GM18873 (cell line): ENCODE data around the gene RSPRY1.

Source experiments
- ATAC-seq: cut with Tn5 transposase; IDR thresholded peaks from one replicate; pipeline ENCODE4 v1.9.1; 2021; ENCODE audit warnings: mild to moderate bottlenecking, moderate library complexity, moderate number of reproducible peaks; ENCODE audit not compliant: unreplicated experiment, low FRiP score

Gene RSPRY1

GRCh38 chr16:57185945-57186871 lies at the start of gene RSPRY1, which contains the start of gene PSME3IP1:
Gene RSPRY1, plus strand, starts transcription at chr16:57186329. Its CDS starts 18,330 bp downstream, at chr16:57204659.
Gene PSME3IP1, minus strand, starts transcription at chr16:57186039. Its CDS starts 12,185 bp downstream, at chr16:57173854.
- ATAC-seq: peak; percentile 93

DNA sequence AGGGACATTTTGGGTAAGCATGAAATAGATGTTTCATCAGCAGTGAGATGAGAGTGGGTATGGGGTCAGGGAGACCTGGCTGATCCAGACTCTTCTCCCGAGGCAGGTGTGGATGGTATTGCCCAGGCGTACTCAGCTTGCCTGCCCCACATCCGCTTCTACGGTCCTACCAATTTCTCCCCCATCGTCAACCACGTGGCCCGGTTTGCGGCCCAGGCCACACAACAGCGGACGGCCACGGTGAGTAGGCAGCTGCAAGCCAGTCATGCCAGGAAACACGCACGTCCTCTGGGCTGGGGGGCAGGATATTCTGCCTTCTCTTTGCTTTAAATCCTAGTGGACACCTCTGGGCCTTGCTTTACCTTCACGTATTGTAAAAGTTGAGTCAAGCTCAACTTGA lies 49.1 kb upstream of the RSPRY1 start:
- no peak for ATAC-seq

DNA sequence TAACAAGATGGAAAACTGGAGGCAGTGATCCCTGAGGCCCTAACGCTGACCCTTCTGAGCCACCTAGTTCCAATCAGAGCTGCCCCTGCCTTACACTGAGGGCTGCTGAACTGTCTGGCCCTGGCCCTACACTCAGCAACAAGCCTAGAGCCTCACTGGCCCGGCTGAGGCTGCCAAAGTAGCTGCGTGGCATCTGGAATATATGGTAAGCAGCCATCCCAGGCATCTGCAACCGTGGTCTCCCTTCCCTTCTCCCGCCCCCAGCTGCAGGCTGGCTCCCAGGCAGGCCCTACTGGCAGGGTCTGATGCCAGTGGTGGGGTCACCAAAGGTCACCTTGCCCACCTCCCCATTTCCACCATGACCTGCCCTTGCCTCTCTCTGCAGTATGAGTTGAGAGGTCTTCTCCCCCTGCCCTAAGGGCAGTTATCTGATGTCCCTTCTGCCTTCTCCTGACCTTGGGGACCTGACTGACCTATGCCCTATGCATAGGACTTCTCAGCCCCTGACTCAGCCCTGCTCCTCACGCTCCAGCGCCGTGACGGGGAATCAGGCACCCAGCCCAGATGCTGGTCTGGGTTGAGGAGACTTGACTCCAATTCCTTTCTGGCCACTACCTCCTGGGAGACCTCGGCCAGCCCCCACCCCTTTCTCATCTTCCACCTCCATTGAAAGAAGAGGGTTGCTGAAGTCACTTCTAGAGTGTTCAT lies 48.4 kb upstream of the RSPRY1 start:
- no peak for ATAC-seq

GRCh38 chr16:57138281-57138935 lies 47.7 kb upstream of the RSPRY1 start:
- ATAC-seq: no peak

DNA sequence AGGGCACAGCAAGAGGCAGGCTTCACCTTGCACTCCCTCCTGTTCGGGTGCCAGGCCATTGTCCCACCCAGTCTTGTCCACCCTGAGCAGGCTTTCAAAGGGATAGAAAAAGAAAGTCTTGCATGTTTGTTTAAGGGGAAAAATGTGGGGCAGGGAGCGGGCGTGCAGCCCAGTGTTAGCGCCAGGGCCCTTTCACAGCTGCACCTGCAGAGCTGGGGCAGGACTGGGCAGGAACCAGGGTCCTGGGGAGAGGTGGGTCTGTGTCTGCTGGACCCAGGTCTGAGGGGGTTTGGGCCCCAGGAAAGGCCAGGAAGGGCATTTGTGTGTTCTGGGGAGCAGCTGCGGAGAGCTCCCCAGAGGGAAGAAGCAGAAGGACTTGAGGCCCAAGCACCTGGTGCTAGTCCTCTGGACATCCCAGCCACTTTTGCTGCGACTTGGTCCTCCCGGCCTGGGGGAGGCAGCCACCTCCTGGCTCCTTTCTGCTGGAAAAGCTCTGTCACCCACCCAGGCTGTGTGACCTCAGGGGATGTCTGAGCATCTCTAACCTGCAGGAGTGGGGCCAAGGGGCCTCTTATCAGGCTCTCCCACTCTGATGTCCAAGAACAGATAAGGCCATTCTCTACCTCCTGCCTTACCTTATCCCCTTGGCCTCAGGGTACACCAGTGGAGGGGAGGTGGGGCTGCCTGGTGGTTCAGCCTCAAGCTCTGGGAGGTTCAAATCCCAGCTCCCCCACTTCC lies 45.0 kb upstream of the RSPRY1 start:
- ATAC-seq: no peak

- ATAC-seq: no peak
Observed at GRCh38 chr16:57141822-57142631, 44.1 kb upstream of the RSPRY1 start.

DNA sequence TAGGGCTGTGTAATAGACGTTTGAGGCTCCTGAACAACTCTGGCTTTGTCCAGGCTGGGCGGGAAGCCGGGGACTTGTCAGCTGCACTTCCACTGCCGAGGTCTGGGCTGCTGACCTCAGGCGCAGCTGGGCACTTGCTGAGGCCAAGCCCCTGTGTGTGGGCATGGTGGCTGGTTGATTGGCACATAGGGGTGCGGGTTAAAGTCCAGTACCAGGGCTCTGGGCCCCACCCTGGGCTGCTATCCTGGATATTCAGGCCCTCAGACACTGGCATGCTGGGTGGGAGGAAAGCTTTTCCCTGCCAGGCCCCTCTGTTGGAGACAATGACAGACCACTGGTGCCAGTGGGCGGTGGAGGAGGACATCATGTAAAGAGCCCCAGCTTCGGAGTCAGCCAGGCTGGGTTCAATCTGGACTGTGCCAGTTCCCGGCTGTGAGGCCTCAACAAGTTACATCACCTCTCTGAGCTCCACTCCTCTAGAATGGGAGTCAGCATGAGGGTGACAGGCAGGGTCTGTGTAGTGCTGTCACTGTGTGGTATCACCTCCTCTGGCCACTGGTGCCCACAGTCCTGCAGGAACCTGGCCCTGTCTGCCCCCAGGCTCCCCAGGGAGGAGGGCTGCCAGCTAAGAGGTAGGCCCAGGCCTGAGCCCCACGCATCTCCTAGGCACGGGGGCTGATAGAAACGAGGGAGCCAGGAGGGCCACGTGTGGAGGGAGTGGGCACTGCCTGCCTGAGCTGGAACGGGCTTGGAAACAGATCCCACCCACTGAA lies 42.8 kb upstream of the RSPRY1 start:
- no peak for ATAC-seq

DNA sequence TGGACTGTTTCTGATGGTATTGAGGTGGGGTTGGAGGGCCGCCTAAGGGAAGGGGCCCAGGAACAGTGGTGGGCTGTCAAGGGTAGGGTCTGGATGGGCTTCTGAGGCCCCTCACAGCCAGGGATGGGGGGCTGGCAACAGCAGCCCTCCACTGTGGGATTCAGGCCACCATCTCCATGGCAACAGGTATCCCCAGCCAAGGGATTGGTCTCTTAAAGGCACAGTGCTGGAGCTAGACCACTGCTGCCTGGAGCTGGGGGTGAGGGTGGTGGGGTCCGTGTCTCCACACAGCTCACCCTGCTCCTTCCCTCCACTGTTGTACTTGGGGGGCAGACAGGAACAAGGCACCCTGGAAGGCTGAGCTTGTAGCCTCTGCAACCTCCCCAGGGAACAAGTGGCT lies 42.1 kb upstream of the RSPRY1 start:
- ATAC-seq: no peak

DNA sequence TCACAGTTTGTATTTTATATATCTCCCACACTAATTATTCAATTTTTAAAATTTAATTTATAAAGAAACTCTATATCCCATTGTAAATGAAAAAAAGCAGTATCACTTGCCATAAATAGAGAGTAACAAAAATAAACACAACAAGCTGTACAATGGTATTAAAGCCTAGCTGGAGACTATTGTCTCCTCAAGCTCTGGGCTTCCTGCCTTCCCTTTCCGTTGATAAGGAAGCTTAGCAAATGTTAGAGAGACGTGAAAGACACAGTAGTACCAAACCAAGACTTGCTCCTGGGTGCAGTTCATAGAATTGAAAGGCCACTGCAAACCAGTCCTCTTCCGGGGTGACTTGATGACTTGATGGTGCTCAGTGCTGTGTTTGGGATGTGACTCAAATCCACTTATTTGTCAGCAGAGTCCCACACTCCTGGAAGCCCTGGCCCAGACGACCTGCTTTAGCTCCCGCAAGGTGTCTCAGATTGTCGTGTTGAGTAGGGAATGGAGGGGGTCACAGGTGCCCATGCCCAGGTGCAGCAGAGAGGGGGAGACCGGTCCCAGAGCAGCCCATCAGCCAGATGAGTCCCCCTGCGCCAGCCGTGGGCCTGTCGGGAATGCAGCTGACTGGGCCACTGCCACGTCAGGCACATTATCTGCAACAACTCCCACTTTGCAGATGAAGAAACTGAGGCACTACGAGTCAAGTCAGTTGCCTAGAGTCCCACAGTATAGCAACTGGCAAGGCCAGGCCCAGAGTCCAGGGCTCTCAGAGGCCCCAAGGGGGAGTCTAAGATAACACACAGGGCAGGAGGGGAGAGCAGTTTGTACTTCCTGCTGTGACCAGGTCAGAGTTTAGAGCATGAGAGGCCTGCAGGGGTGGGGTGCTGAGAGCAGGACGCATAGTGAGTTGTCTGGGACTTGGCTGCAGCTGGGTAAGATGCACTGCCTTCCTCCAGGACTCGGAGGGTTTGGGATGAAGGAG lies 40.8 kb upstream of the RSPRY1 start:
- no peak for ATAC-seq

- no peak for ATAC-seq
Observed at GRCh38 chr16:57146040-57146647, 40.0 kb upstream of the RSPRY1 start.

DNA sequence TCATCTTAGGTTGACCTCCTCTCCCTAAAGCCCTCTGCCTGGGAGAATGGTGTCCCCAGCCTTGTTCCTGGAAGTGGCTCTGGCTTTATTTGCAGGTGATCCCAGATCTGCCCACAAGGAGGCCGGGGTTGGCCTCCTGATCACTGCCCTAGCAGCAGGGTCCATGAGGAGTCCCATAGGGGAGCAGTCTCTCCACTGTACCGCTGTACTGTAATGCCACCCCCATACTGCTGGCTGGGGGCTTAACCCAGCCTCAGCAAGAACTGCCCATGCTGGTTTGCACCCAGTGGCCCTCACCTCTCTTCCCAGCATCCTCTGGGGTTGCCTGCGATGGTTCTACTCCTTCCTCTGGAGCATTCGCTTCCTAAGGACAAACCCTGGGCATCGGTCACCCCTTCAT lies 39.4 kb upstream of the RSPRY1 start:
- ATAC-seq: no peak

GRCh38 chr16:57147381-57148221 lies 38.5 kb upstream of the RSPRY1 start:
- no peak for ATAC-seq

DNA sequence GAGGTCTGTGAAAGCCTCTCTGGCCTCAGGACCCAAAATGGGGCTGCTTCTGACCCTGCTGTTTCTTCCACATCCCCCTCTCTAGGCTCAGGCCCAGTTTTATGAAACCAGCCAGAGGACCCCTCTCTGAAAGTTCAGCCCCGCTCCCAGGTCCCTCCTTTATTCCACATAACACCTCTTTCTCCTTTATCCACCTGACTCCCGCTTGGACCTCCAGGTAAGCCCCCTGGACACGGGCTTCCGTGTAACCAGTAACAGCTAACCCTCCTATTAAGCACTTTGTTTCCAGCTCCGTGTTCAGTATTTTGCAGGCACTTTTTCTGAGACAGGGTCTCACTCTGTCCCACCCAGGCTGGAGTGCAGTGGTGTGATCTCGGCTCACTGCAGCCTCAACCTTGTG lies 37.6 kb upstream of the RSPRY1 start:
- no peak for ATAC-seq

DNA sequence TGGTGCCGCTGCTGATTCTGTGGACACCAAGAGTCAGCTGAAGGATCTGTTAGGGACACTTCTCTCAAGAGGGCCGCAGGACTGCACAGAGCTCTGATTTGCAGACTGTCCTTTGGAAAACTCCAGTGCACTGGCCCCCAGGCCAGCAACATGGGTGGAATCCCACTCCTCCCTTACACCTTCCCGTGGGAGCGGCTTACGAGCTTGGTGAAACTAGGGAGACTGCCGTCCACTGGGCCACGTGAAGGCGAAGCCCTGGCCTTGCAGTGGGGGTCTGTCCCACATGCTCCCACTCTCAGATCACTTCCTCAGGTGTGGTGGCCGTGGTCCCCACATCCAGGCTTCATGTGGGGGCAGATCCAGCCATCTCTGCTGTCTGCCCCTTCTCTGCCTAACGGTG lies 36.7 kb upstream of the RSPRY1 start:
- ATAC-seq: no peak

DNA sequence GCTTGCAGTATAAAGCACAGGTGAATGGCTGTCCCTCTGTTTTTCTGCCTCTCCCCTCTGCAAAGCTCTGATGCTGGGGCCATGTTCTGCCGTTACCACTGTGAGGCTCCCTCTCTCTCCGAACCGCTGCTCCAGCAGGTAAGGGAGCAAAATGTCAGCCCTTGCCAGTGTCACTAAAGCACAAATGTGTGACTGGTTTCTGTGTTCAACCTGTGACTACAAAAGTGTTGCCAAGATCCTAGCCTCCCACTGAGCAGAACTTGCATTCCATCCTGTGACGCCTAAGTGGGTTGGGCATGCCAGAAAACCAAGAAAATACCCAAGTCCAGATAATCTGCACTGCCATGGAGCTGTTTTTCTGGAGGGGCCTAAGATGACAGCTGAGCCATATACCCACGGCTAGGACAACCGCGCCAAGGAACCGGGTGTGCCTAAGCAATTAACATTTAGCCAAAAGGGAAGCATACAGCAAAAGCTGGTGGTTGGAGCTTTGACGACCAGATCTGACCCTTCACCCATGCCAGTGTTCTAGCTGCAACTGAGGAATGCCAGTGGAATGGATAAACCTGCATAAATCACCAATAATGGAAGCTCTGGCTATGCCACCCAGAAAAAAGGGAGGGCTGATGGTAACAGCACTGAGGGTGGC lies 35.3 kb upstream of the RSPRY1 start:
- no peak for ATAC-seq

GRCh38 chr16:57151369-57151768 lies 34.8 kb upstream of the RSPRY1 start:
- no peak for ATAC-seq
